Vagina (tissue), 2 donors: ENCODE measurements around the gene UCN.
"Not testable (repeated sequence)": the region's sequence is repeated elsewhere in the genome, so short reads cannot be mapped to it uniquely, and the experiment has no call there.

Source experiments
- POLR2A ChIP-seq, 2 donors: fragments of 450-650 bp; IDR thresholded peaks; one replicate each; pipeline ENCODE4 v1.6.1; 2017; ENCODE audit warnings: antibody characterized with exemption in 2 of 2, mild to moderate bottlenecking in 2 of 2, moderate library complexity in 2 of 2
- TF ChIP-seq, protein P1 (sequence below), 3 experiments: fragments of 450-650 bp in 2 of 3; fragments of 200-600 bp in 1 of 3; sonication (generic) in 1 of 3; IDR thresholded peaks; one replicate each; pipeline ENCODE4 v1.5.1; 2017 to 2019; ENCODE audit warnings: antibody characterized with exemption in 3 of 3, mild to moderate bottlenecking in 2 of 3, moderate library complexity in 2 of 3

DNA sequence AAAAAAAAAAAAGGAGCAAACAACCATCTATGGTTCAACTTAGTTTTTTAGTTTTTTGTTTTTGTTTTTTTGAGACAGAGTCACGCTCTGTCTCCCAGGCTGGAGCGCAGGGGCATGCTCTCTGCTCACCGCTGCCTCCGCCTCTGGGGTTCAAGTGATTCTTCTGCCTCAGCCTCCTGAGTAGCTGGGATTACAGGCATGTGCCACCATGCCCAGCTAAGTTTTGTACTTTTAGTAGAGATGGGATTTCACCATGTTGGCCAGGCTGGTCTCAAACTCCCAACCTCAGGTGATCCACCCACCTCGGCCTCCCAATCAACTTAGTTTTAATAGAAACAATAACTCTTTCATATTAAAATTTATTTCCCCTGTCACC is 45.1 kb upstream of the UCN start:
- TF ChIP-seq POLR2A (IDR thresholded peaks at IDR 0.05): not testable (repeated sequence)
- TF ChIP-seq, protein P1, sequence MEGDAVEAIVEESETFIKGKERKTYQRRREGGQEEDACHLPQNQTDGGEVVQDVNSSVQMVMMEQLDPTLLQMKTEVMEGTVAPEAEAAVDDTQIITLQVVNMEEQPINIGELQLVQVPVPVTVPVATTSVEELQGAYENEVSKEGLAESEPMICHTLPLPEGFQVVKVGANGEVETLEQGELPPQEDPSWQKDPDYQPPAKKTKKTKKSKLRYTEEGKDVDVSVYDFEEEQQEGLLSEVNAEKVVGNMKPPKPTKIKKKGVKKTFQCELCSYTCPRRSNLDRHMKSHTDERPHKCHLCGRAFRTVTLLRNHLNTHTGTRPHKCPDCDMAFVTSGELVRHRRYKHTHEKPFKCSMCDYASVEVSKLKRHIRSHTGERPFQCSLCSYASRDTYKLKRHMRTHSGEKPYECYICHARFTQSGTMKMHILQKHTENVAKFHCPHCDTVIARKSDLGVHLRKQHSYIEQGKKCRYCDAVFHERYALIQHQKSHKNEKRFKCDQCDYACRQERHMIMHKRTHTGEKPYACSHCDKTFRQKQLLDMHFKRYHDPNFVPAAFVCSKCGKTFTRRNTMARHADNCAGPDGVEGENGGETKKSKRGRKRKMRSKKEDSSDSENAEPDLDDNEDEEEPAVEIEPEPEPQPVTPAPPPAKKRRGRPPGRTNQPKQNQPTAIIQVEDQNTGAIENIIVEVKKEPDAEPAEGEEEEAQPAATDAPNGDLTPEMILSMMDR (IDR thresholded peaks at IDR 0.05): not testable (repeated sequence)
